BE2C (cell line): ENCODE data around the gene FAM240B.

ENCODE experiments used
- DNase-seq: peaks from one replicate; pipeline ENCODE4 v3.0.0-alpha.2; 2020
- H3K27me3 ChIP-seq: fragments of 250-450 bp; sonication (Bioruptor Pico); 2 replicates; pipeline ENCODE4 v1.5.1; 2020; ENCODE audit warnings: mild to moderate bottlenecking
- H3K36me3 ChIP-seq: fragments of 250-450 bp; sonication (Bioruptor Pico); 2 replicates; pipeline ENCODE4 v1.5.1; 2020; ENCODE audit warnings: mild to moderate bottlenecking
- H3K4me1 ChIP-seq: fragments of 250-450 bp; sonication (Bioruptor Pico); 2 replicates; pipeline ENCODE4 v1.5.1; 2020
- H3K4me3 ChIP-seq: 2 replicates; pipeline ENCODE4 v1.5.1; 2011; ENCODE audit warnings: low read depth, low read length
- H3K9me3 ChIP-seq: fragments of 250-450 bp; sonication (Bioruptor Pico); 2 replicates; pipeline ENCODE4 v1.5.1; 2020
- CTCF ChIP-seq: IDR thresholded peaks from 2 replicates; pipeline ENCODE4 v1.5.1; 2012; ENCODE audit warnings: mild to moderate bottlenecking, low read depth, low read length

Gene FAM240B

GRCh38 chr9:38747941-38748340 lies 28.0 kb upstream of the FAM240B start:
- DNase-seq = no peak
- TF ChIP-seq CTCF = no peak
- Histone ChIP-seq H3K9me3 (no peaks in the 10 kb centered on the region), H3K36me3 (no peaks in the 10 kb centered on the region), H3K27me3 (no peaks in the 10 kb centered on the region), H3K4me1 (no peaks in the 10 kb centered on the region), H3K4me3 (no peak overlapping the region)

GRCh38 chr9:38747067-38747466 lies 27.1 kb upstream of the FAM240B start:
- no peak for DNase-seq
- Histone ChIP-seq H3K36me3 (no peaks in the 10 kb centered on the region), H3K4me3 (no peak overlapping the region), H3K27me3 (no peaks in the 10 kb centered on the region), H3K4me1 (no peaks in the 10 kb centered on the region), H3K9me3 (no peaks in the 10 kb centered on the region)
- TF ChIP-seq CTCF = no peak

- TF ChIP-seq CTCF = no peak
- H3K4me3 ChIP-seq = no peak overlapping the region
- H3K9me3 ChIP-seq = no peaks in the 10 kb centered on the region
- H3K4me1 ChIP-seq = no peaks in the 10 kb centered on the region
- no peaks in the 10 kb centered on the region for H3K27me3 ChIP-seq
- H3K36me3 ChIP-seq = no peaks in the 10 kb centered on the region
- DNase-seq = no peak
Observed at GRCh38 chr9:38746303-38746702, 26.4 kb upstream of the FAM240B start.

GRCh38 chr9:38744484-38744883 lies 24.6 kb upstream of the FAM240B start:
- Histone ChIP-seq H3K4me1 (no peaks in the 10 kb centered on the region), H3K9me3 (no peaks in the 10 kb centered on the region), H3K36me3 (no peaks in the 10 kb centered on the region), H3K4me3 (no peak overlapping the region), H3K27me3 (no peaks in the 10 kb centered on the region)
- no peak for TF ChIP-seq CTCF
- DNase-seq = no peak

- H3K27me3 ChIP-seq = no peaks in the 10 kb centered on the region
- no peak overlapping the region for H3K4me3 ChIP-seq
- H3K4me1 ChIP-seq = no peaks in the 10 kb centered on the region
- no peak for DNase-seq
- H3K36me3 ChIP-seq = no peaks in the 10 kb centered on the region
- no peaks in the 10 kb centered on the region for H3K9me3 ChIP-seq
- TF ChIP-seq CTCF = no peak
Observed at GRCh38 chr9:38737246-38737645, 17.3 kb upstream of the FAM240B start.

- no peaks in the 10 kb centered on the region for H3K4me1 ChIP-seq
- TF ChIP-seq CTCF = no peak
Observed at GRCh38 chr9:38734831-38735230, 14.9 kb upstream of the FAM240B start.

More at GRCh38 chr9:38734831-38735230, 14.9 kb upstream of the FAM240B start:
- DNase-seq = no peak
- Histone ChIP-seq H3K27me3 (no peaks in the 10 kb centered on the region), H3K4me3 (no peak overlapping the region), H3K9me3 (no peaks in the 10 kb centered on the region), H3K36me3 (no peaks in the 10 kb centered on the region)
